Ectodermal cell (in vitro differentiated cells): ENCODE results near the gene ECSIT.
"Not testable (repeated sequence)": the region's sequence is repeated elsewhere in the genome, so short reads cannot be mapped to it uniquely, and the experiment has no call there.

Experiments
- H3K27ac ChIP-seq: 2 replicates; pipeline ENCODE4 v1.7.0; 2013; ENCODE audit warnings: mild to moderate bottlenecking, low read depth, low read length; ENCODE audit not compliant: insufficient read depth, poor library complexity, severe bottlenecking
- H3K27me3 ChIP-seq: 2 replicates; pipeline ENCODE4 v1.7.0; 2013; ENCODE audit warnings: mild to moderate bottlenecking, low read length; ENCODE audit not compliant: insufficient read depth, control insufficient read depth, poor library complexity, severe bottlenecking
- H3K36me3 ChIP-seq: one replicate; pipeline ENCODE4 v1.7.0; 2013; ENCODE audit warnings: low read length; ENCODE audit not compliant: control insufficient read depth, insufficient read depth
- H3K4me1 ChIP-seq: one replicate; pipeline ENCODE4 v1.7.0; 2013; ENCODE audit warnings: low read length; ENCODE audit not compliant: control insufficient read depth, insufficient read depth
- H3K4me3 ChIP-seq: 2 replicates; pipeline ENCODE4 v1.7.0; 2013; ENCODE audit warnings: low read depth, low read length, control low read depth; ENCODE audit not compliant: insufficient read depth
- H3K9me3 ChIP-seq: 2 replicates; pipeline ENCODE4 v1.7.0; 2013; ENCODE audit warnings: mild to moderate bottlenecking, low read length, moderate library complexity; ENCODE audit not compliant: control insufficient read depth
- WGBS, 2 experiments: methylation state at CpG; one replicate each; pipeline ENCODE4 v1.1.7; 2013; ENCODE audit warnings: missing lambda C conversion rate in 2 of 2; 5-methylcytosine and 5-hydroxymethylcytosine counted together

The ECSIT gene

GRCh38 chr19:11475343-11475742 is 53.6 kb downstream of the ECSIT start:
- 93 to 96% methylated on average over 3 of the region's 3 CpGs for WGBS, 2 experiments
- H3K9me3 ChIP-seq, H3K36me3 ChIP-seq, H3K4me3 ChIP-seq, H3K4me1 ChIP-seq, H3K27ac ChIP-seq: not testable (repeated sequence)
- H3K27me3 ChIP-seq = peaks cover 18% of the 10 kb centered on the region

DNA sequence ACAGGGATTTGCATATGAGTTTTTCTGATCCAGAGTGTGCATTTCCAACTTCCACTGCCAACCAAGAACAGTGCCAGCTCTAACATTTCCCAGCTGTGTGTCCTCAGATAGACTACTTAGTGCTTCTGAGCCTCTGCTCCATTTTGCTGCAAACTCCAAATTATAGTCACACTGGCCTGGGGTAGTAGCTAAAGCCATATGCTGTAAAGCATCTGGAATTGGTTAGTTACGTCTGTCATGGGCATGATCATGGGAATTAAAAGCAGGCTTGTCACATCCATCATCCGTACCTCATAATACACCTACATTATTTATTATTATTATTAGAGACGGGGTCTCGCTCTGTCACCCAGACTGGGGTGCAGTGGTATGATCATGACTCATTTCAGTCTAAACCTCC is 55.2 kb downstream of the ECSIT start:
- Histone ChIP-seq H3K27me3 (peaks cover 2% of the 10 kb centered on the region), H3K27ac (no peak overlapping the region), H3K4me1 (no peaks in the 10 kb centered on the region), H3K9me3 (no peaks in the 10 kb centered on the region), H3K36me3 (no peaks in the 10 kb centered on the region), H3K4me3 (no peak overlapping the region)
- WGBS, 2 experiments = 85 to 90% methylated on average over 3 to 4 of the region's 4 CpGs

DNA sequence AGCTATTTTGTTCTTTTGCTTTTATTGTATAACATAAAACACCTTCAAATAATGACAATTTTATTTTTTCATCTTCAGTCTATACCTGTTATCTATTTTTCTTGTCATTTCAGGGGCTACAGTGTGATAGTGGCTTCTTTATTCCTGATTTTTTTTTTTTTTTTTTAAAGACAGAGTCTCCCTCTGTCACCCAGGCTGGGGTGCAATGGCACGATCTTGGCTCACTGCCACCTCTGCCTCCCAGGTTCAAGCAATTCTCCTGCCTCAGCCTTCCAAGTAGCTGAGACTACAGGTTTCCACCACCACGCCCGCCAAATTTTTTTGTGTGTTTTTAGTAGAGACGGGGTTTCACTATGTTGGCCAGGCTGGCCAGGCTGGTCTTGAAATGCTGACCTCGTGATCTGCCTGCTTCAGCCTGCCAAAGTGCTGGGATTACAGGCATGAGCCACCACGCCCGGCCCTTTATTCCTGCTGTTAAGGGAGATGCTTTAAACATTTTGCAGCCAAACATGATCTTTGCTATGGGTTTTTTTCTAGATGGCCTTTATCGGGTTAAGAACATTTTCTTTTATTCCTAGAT is 60.6 kb downstream of the ECSIT start:
- H3K4me3 ChIP-seq, H3K9me3 ChIP-seq, H3K4me1 ChIP-seq, H3K27ac ChIP-seq, H3K36me3 ChIP-seq, H3K27me3 ChIP-seq: not testable (repeated sequence)
- 90 to 94% methylated on average over 7 to 8 of the region's 8 CpGs for WGBS, 2 experiments

- Histone ChIP-seq H3K4me1 (peaks cover 3% of the 10 kb centered on the region), H3K27me3 (no peaks in the 10 kb centered on the region), H3K4me3 (no peak overlapping the region), H3K9me3 (no peaks in the 10 kb centered on the region), H3K27ac (no peak overlapping the region), H3K36me3 (no peaks in the 10 kb centered on the region)
- 31 to 38% methylated on average over 8 of the region's 8 CpGs for whole genome bisulfite sequencing, 2 experiments
These were observed 63.3 kb downstream of the ECSIT start for GRCh38 chr19:11465600-11465999.

- Histone ChIP-seq H3K27ac (no peak overlapping the region), H3K36me3 (no peaks in the 10 kb centered on the region), H3K4me1 (peaks cover 3% of the 10 kb centered on the region), H3K27me3 (no peaks in the 10 kb centered on the region), H3K4me3 (no peak overlapping the region), H3K9me3 (no peaks in the 10 kb centered on the region)
- WGBS, 2 experiments = 86% methylated on average over 11 of the region's 11 CpGs
These were observed 64.3 kb downstream of the ECSIT start for GRCh38 chr19:11464333-11465265.

- Histone ChIP-seq H3K4me3 (no peak overlapping the region), H3K9me3 (no peaks in the 10 kb centered on the region), H3K4me1 (peaks cover 3% of the 10 kb centered on the region), H3K27me3 (no peaks in the 10 kb centered on the region), H3K27ac (no peak overlapping the region), H3K36me3 (no peaks in the 10 kb centered on the region)
- WGBS, 2 experiments = 86 to 87% methylated on average over 12 of the region's 12 CpGs
These were observed 65.5 kb downstream of the ECSIT start for GRCh38 chr19:11463391-11463790.

GRCh38 chr19:11461453-11461852 is 67.5 kb downstream of the ECSIT start:
- no peaks in the 10 kb centered on the region for H3K36me3 ChIP-seq
- H3K27me3 ChIP-seq = no peaks in the 10 kb centered on the region
- H3K4me3 ChIP-seq = no peak overlapping the region
- H3K9me3 ChIP-seq = no peaks in the 10 kb centered on the region
- H3K27ac ChIP-seq = no peak overlapping the region
- WGBS, 2 experiments = 83 to 84% methylated on average over 2 of the region's 2 CpGs
- H3K4me1 ChIP-seq = peaks cover 3% of the 10 kb centered on the region

- Histone ChIP-seq H3K27me3 (no peaks in the 10 kb centered on the region), H3K36me3 (no peaks in the 10 kb centered on the region), H3K4me1 (no peaks in the 10 kb centered on the region), H3K27ac (no peak overlapping the region), H3K9me3 (no peaks in the 10 kb centered on the region), H3K4me3 (no peak overlapping the region)
- 60 to 63% methylated on average over 4 of the region's 4 CpGs for WGBS, 2 experiments
These were observed 68.7 kb downstream of the ECSIT start for GRCh38 chr19:11460207-11460606.

GRCh38 chr19:11458912-11459311 is 70.0 kb downstream of the ECSIT start:
- H3K27ac ChIP-seq, H3K4me3 ChIP-seq, H3K27me3 ChIP-seq, H3K36me3 ChIP-seq, H3K4me1 ChIP-seq, H3K9me3 ChIP-seq: not testable (repeated sequence)
- 89 to 94% methylated on average over 11 of the region's 11 CpGs for WGBS, 2 experiments

- 90 to 91% methylated on average over 19 of the region's 19 CpGs for whole genome bisulfite sequencing, 2 experiments
- no peak overlapping the region for H3K4me3 ChIP-seq
- no peak overlapping the region for H3K27ac ChIP-seq
- no peaks in the 10 kb centered on the region for H3K4me1 ChIP-seq
- H3K36me3 ChIP-seq = no peaks in the 10 kb centered on the region
- H3K9me3 ChIP-seq = no peaks in the 10 kb centered on the region
- H3K27me3 ChIP-seq = no peaks in the 10 kb centered on the region
These were observed 70.6 kb downstream of the ECSIT start for GRCh38 chr19:11458236-11458900.
